Activated CD8-positive, alpha-beta memory T cell treated with anti-CD3 and anti-CD28 coated beads, Interleukin-2, amount 10 ng/mL, durations not matched to agents 7 days and 5 days (primary cell): ENCODE measurements around the gene GRAMD2A. TPM values are rescaled to one million over a fixed set of nuclear protein-coding genes. Genes with fewer than 3 reads are reported as not detected.
"Not testable (repeated sequence)": the region's sequence is repeated elsewhere in the genome, so short reads cannot be mapped to it uniquely, and the experiment has no call there.

Experiments used
- ATAC-seq: fragments of 150-1000 bp; cut with Tn5 transposase; one replicate; pipeline ENCODE4 v1.10.0; 2021; ENCODE audit warnings: moderate library complexity
- CTCF ChIA-PET: fragments of 350-600 bp; sonication (Branson Sonifier 250); formaldehyde crosslinking; loops from one replicate; lab custom pipeline; 2021; ENCODE audit warnings: antibody characterized with exemption; lab: Charles Lee
- DNase-seq: peaks from one replicate; pipeline ENCODE4 v3.0.0-alpha.2; 2020
- H3K27ac Mint-ChIP-seq: one replicate; pipeline ENCODE4 v1.8.0; 2021; ENCODE audit warnings: mild to moderate bottlenecking, mixed read lengths
- H3K27me3 Mint-ChIP-seq: one replicate; pipeline ENCODE4 v1.8.0; 2021; ENCODE audit warnings: mixed read lengths
- H3K36me3 Mint-ChIP-seq: one replicate; pipeline ENCODE4 v1.8.0; 2021; ENCODE audit warnings: mild to moderate bottlenecking, mixed read lengths
- H3K4me1 Mint-ChIP-seq: one replicate; pipeline ENCODE4 v1.8.0; 2021; ENCODE audit warnings: mixed read lengths
- H3K4me3 Mint-ChIP-seq: one replicate; pipeline ENCODE4 v1.8.0; 2021; ENCODE audit warnings: mild to moderate bottlenecking, moderate library complexity, mixed read lengths
- H3K9me3 Mint-ChIP-seq: one replicate; pipeline ENCODE4 v1.8.0; 2022; ENCODE audit warnings: low read depth, mixed read lengths
- total RNA-seq, 2 experiments: library from RNA; stranded (reverse); gene quantifications; one replicate each; pipeline ENCODE4 v1.2.3, GENCODE V29; 2021

GRAMD2A gene
- total RNA-seq, 2 experiments from 2014 or later, result not detected

GRCh38 chr15:72176743-72177142, 20.8 kb downstream of the GRAMD2A start:
- peaks cover 6% of the 10 kb centered on the region for H3K4me1 Mint-ChIP-seq
- no peak for DNase-seq
- H3K36me3 Mint-ChIP-seq, result no peaks in the 10 kb centered on the region
- ATAC-seq, result no peak
- CTCF ChIA-PET, result interaction anchor here (0.8 kb wide), 1 partner anchor 24 kb away, joined by 3 read pairs; no protein-coding TSS in a partner anchor
- no peak overlapping the region for H3K27ac Mint-ChIP-seq
- H3K27me3 Mint-ChIP-seq, result peaks cover 33% of the 10 kb centered on the region
- no peak overlapping the region for H3K4me3 Mint-ChIP-seq
- H3K9me3 Mint-ChIP-seq, result no peaks in the 10 kb centered on the region

DNA sequence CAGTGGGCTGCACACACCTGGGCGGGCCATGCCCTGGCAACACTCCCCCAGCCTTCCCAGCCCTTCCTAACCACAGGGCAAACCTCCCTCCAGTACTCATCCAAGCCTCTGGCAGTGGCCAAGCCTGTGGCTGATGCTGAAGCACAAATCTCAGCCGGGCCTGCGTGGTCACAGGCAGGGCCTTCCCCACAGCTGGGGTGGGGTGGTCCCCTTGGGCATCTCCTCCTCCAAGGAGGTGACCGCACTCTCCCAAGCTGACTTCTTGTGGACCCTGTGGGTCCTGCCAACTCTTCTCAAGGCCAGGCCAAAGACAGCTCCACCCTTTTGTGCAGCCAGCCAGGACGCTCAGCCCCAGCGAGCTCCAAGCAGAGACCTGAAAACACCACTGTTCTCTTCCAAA, 21.4 kb downstream of the GRAMD2A start:
- no peak overlapping the region for H3K4me3 Mint-ChIP-seq
- CTCF ChIA-PET, result interaction anchor here (0.8 to 1.4 kb wide), 2 partner anchors 20 to 25 kb away, joined by 3 to 5 read pairs; no protein-coding TSS in a partner anchor
- H3K27ac Mint-ChIP-seq, result no peak overlapping the region
- no peaks in the 10 kb centered on the region for H3K9me3 Mint-ChIP-seq
- ATAC-seq, result no peak
- DNase-seq, result no peak
- peaks cover 6% of the 10 kb centered on the region for H3K4me1 Mint-ChIP-seq
- no peaks in the 10 kb centered on the region for H3K36me3 Mint-ChIP-seq
- peaks cover 27% of the 10 kb centered on the region for H3K27me3 Mint-ChIP-seq

- CTCF ChIA-PET, result interaction anchor here (1.4 kb wide), 1 partner anchor 19 kb away, joined by 5 read pairs; no protein-coding TSS in a partner anchor
- ATAC-seq, result no peak
- H3K27me3 Mint-ChIP-seq, result peaks cover 22% of the 10 kb centered on the region
- H3K9me3 Mint-ChIP-seq, result no peaks in the 10 kb centered on the region
- H3K4me1 Mint-ChIP-seq, result peaks cover 6% of the 10 kb centered on the region
- no peak for DNase-seq
- no peak overlapping the region for H3K4me3 Mint-ChIP-seq
- H3K27ac Mint-ChIP-seq, result no peak overlapping the region
- no peaks in the 10 kb centered on the region for H3K36me3 Mint-ChIP-seq
Observed at GRCh38 chr15:72175186-72176044, 22.2 kb downstream of the GRAMD2A start.

DNA sequence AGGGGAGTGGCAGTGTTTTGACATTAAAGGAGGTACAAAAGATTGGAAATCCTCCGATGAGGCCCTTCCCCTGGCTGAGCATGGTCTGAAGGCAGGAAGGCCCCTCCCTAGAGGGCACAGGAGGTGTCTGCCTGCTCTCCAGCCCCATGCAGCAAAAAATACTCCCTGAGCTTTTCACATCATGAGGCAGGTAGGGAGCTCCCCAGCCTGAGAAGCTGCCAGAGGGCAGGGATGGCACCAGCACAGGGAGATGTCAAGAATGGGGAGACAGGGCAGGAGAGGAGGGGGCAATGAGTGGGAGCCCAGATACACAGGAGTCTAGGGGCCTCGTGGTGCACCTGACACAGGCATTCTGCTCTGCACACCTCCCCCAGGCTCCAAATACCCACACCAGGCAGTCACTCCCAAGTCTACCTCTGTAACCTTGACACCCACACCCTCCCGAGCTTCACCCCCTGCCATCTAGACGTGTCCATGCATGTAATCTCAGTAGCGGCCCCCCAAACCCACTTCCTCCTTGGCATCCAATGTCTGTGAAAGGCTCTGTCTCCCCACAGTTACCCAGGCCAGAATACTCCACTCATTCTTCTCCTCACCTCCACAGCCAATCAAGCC, 22.9 kb downstream of the GRAMD2A start:
- H3K27me3 Mint-ChIP-seq, result peaks cover 22% of the 10 kb centered on the region
- ATAC-seq (no peak), DNase-seq (no peak)
- CTCF ChIA-PET, result interaction anchor here (1.4 kb wide), 1 partner anchor 19 kb away, joined by 5 read pairs; no protein-coding TSS in a partner anchor
- H3K36me3 Mint-ChIP-seq, result no peaks in the 10 kb centered on the region
- no peaks in the 10 kb centered on the region for H3K9me3 Mint-ChIP-seq
- no peak overlapping the region for H3K4me3 Mint-ChIP-seq
- no peak overlapping the region for H3K27ac Mint-ChIP-seq
- H3K4me1 Mint-ChIP-seq, result peaks cover 8% of the 10 kb centered on the region

DNA sequence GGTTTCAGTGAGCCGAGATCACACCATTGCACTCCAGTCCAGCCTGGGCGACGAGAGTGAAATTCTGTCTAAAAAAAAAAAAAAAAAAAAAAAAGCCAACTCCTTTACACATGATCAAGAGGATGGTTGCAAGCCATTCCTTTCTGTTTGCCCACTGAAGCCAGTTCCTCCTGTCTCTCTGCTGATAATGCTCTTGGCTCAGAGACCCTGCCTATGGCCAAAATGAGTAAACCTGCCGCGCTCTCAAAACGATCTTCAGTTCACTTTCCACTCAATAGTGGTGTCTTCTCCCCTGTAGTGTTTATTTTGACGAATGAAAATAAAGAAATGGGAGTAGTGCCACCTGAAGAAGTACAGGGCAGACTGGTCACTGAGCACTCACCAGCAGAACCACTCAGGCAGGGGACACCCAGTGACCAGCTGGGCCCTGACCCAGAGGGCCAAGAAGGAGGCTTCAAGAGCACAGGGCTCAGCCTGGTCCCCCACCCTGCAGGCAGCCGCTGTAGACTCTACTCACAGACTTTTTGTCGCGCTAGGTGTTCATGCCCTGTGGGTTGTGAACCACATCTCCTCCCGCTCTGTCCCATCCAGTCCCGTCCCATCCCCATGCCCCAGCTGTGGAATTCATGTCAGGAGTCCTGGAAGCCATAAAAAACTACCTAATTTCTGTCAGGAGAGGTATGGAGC, 23.6 kb downstream of the GRAMD2A start:
- CTCF ChIA-PET, result interaction anchor here (1.2 kb wide), 1 partner anchor 25 kb away, joined by 3 read pairs; no protein-coding TSS in a partner anchor

DNA sequence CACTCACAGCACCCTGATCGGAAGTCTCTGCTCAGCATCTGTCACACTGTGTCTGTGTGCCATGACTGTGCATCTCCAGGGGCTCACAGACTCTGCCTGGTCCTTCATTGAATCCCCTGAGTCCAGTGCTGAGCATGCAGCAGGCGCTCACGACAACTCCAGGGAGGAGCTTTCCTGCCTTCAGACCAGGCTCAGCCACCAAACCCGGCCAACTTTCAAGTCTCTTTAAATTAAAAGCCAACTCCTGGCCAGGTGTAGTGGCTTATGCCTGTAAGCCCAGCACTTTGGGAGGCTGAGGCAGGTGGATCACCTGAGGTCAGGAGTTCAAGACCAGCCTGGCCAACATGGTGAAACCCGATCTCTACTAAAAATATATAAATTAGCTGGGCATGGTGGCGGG, 24.2 kb downstream of the GRAMD2A start:
- Mint-ChIP-seq H3K9me3 (no peaks in the 10 kb centered on the region), H3K36me3 (no peaks in the 10 kb centered on the region), H3K27me3 (peaks cover 22% of the 10 kb centered on the region), H3K4me1 (peaks cover 19% of the 10 kb centered on the region), H3K27ac (no peak overlapping the region), H3K4me3 (no peak overlapping the region)
- CTCF ChIA-PET, result interaction anchor here (1.2 kb wide), 1 partner anchor 25 kb away, joined by 3 read pairs; no protein-coding TSS in a partner anchor
- no peak for DNase-seq
- no peak for ATAC-seq

More for the DNA sequence above, 23.6 kb downstream of the GRAMD2A start:
- H3K27ac Mint-ChIP-seq, result no peak overlapping the region
- no peaks in the 10 kb centered on the region for H3K36me3 Mint-ChIP-seq
- H3K4me3 Mint-ChIP-seq, result no peak overlapping the region
- no peak for ATAC-seq
- no peak for DNase-seq
- no peaks in the 10 kb centered on the region for H3K9me3 Mint-ChIP-seq
- peaks cover 22% of the 10 kb centered on the region for H3K27me3 Mint-ChIP-seq
- peaks cover 13% of the 10 kb centered on the region for H3K4me1 Mint-ChIP-seq

- H3K4me1 Mint-ChIP-seq, result peaks cover 25% of the 10 kb centered on the region
- H3K36me3 Mint-ChIP-seq, result no peaks in the 10 kb centered on the region
- DNase-seq (no peak), ATAC-seq (no peak)
- no peaks in the 10 kb centered on the region for H3K9me3 Mint-ChIP-seq
- peaks cover 22% of the 10 kb centered on the region for H3K27me3 Mint-ChIP-seq
- H3K27ac Mint-ChIP-seq, result no peak overlapping the region
- no peak overlapping the region for H3K4me3 Mint-ChIP-seq
- CTCF ChIA-PET, result interaction anchor here (1.2 kb wide), 1 partner anchor 26 kb away, joined by 3 read pairs; no protein-coding TSS in a partner anchor
Observed at GRCh38 chr15:72172796-72173195, 24.8 kb downstream of the GRAMD2A start.

GRCh38 chr15:72171978-72172377, 25.6 kb downstream of the GRAMD2A start:
- CTCF ChIA-PET, ATAC-seq, H3K36me3 Mint-ChIP-seq, H3K27ac Mint-ChIP-seq, H3K4me3 Mint-ChIP-seq, DNase-seq, H3K9me3 Mint-ChIP-seq: not testable (repeated sequence)
- Mint-ChIP-seq H3K4me1 (peaks cover 32% of the 10 kb centered on the region), H3K27me3 (peaks cover 22% of the 10 kb centered on the region)

DNA sequence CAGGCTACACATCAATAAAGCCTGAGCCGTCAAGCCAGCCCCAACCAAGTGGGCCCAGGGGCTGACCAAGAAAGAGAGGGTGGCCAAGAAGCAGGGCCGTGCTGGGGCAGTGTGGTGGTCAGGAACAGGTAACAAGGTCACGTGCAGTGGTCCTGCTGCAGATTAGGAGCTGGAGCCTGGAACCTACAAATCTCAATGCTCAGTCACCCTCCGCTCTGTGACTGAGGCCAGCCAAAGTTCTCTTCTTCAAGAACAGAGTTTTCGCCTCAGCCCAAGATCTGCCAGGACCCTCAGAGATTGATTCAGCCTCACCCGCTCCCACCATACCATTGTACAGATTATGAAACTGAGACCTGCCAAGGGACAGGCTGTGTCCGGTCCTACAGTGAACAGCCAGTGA, 26.9 kb downstream of the GRAMD2A start:
- H3K36me3 Mint-ChIP-seq, result no peaks in the 10 kb centered on the region
- peaks cover 32% of the 10 kb centered on the region for H3K4me1 Mint-ChIP-seq
- no peak overlapping the region for H3K27ac Mint-ChIP-seq
- no peak overlapping the region for H3K4me3 Mint-ChIP-seq
- ATAC-seq, result no peak
- no peaks in the 10 kb centered on the region for H3K9me3 Mint-ChIP-seq
- peaks cover 18% of the 10 kb centered on the region for H3K27me3 Mint-ChIP-seq
- CTCF ChIA-PET, result no interaction called here
- DNase-seq, result no peak

DNA sequence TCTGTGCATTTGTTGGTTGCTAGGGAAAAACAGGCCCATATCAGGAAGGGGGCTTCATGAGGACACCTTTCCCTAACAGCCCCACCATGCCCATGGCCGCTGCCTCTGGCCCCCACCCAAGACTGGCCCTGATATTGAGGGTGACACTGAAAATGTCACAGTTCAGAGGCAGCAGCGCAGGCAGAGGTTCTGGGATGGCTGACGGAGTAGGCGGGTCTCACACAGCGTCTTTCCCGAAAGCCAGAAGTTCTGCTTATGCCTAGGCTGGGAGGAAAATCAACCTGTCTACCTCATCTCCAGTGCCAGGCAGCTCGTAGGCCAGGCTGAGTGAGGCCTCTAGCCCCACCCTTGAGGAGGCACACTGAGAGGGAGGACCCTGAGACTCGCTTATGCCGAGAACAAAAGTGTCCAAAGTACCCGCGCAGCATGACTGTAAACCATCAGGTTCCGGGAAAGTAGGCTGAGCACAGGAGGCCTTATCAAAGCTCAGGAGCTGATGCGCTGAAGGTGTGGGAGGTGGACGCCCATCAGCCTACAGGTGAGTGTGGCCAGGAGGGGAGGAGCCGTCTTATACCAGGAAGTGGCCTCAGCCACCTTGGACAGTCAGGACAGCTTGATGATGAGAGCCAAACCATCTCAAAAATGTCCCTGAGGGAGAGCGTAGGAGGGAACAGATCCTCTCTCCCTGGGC, 27.5 kb downstream of the GRAMD2A start:
- Mint-ChIP-seq H3K36me3 (no peaks in the 10 kb centered on the region), H3K4me3 (no peak overlapping the region), H3K9me3 (no peaks in the 10 kb centered on the region), H3K4me1 (peaks cover 32% of the 10 kb centered on the region), H3K27me3 (peaks cover 12% of the 10 kb centered on the region), H3K27ac (no peak overlapping the region)
- CTCF ChIA-PET, result interaction anchor here (1.3 kb wide), 1 partner anchor 14 kb away, joined by 6 read pairs; no protein-coding TSS in a partner anchor
- DNase-seq (no peak), ATAC-seq (no peak)

GRCh38 chr15:72169236-72169920, 28.2 kb downstream of the GRAMD2A start:
- Mint-ChIP-seq H3K9me3 (no peaks in the 10 kb centered on the region), H3K27me3 (peaks cover 9% of the 10 kb centered on the region), H3K4me1 (peaks cover 26% of the 10 kb centered on the region), H3K36me3 (no peaks in the 10 kb centered on the region), H3K27ac (no peak overlapping the region), H3K4me3 (no peak overlapping the region)
- DNase-seq, result no peak
- CTCF ChIA-PET, result interaction anchor here (1.1 to 1.8 kb wide), 5 partner anchors 13 to 425 kb away, joined by 3 to 11 read pairs (median 6); no protein-coding TSS in a partner anchor
- ATAC-seq, result no peak

GRCh38 chr15:72168808-72169190, 28.8 kb downstream of the GRAMD2A start:
- Mint-ChIP-seq H3K4me3 (no peak overlapping the region), H3K4me1 (peaks cover 26% of the 10 kb centered on the region), H3K27ac (peak overlapping the region; percentile 45), H3K27me3 (peaks cover 3% of the 10 kb centered on the region), H3K9me3 (no peaks in the 10 kb centered on the region), H3K36me3 (no peaks in the 10 kb centered on the region)
- CTCF ChIA-PET, result interaction anchor here (1.0 to 1.8 kb wide), 8 partner anchors 12 to 425 kb away, joined by 3 to 11 read pairs (median 4); no protein-coding TSS in a partner anchor
- DNase-seq (no peak), ATAC-seq (no peak)
